Ishikawa (cell line): Measurements from ENCODE around the gene CIZ1.

Experiments used
- CEBPB ChIP-seq: IDR thresholded peaks from 2 replicates; pipeline ENCODE4 v1.6.1; 2012
- CREB1 ChIP-seq: IDR thresholded peaks from 2 replicates; pipeline ENCODE4 v1.6.1; 2012; ENCODE audit warnings: low read depth
- EGR1 ChIP-seq: IDR thresholded peaks from 2 replicates; pipeline ENCODE4 v1.6.1; 2012
- EP300 ChIP-seq: IDR thresholded peaks from 2 replicates; pipeline ENCODE4 v1.6.1; 2012; ENCODE audit warnings: borderline replicate concordance
- FOXM1 ChIP-seq: IDR thresholded peaks from 2 replicates; pipeline ENCODE4 v1.6.1; 2012; ENCODE audit warnings: low read depth, borderline replicate concordance
- NFIC ChIP-seq: IDR thresholded peaks from 2 replicates; pipeline ENCODE4 v1.6.1; 2012
- RAD21 ChIP-seq: IDR thresholded peaks from 2 replicates; pipeline ENCODE4 v1.6.1; 2012; ENCODE audit warnings: low read depth
- TAF1 ChIP-seq: IDR thresholded peaks from 2 replicates; pipeline ENCODE4 v1.6.1; 2012; ENCODE audit warnings: low read depth, mild to moderate bottlenecking
- TCF12 ChIP-seq: IDR thresholded peaks from 2 replicates; pipeline ENCODE4 v1.6.1; 2012; ENCODE audit warnings: low read depth
- TEAD4 ChIP-seq: IDR thresholded peaks from 2 replicates; pipeline ENCODE4 v1.6.1; 2012
- YY1 ChIP-seq: IDR thresholded peaks from 2 replicates; pipeline ENCODE4 v1.6.1; 2012; ENCODE audit warnings: low read depth
- ZBTB7A ChIP-seq: IDR thresholded peaks from 2 replicates; pipeline ENCODE4 v1.6.1; 2012; ENCODE audit warnings: low read depth
- TF ChIP-seq, protein P1 (sequence below): IDR thresholded peaks from 2 replicates; pipeline ENCODE4 v1.6.1; 2012
- TF ChIP-seq, protein P2 (sequence below): IDR thresholded peaks from 2 replicates; pipeline ENCODE4 v1.6.1; 2012
- TF ChIP-seq, protein P3 (sequence below): IDR thresholded peaks from 2 replicates; pipeline ENCODE4 v1.6.1; 2012; ENCODE audit warnings: low read depth, mild to moderate bottlenecking

Gene CIZ1

DNA sequence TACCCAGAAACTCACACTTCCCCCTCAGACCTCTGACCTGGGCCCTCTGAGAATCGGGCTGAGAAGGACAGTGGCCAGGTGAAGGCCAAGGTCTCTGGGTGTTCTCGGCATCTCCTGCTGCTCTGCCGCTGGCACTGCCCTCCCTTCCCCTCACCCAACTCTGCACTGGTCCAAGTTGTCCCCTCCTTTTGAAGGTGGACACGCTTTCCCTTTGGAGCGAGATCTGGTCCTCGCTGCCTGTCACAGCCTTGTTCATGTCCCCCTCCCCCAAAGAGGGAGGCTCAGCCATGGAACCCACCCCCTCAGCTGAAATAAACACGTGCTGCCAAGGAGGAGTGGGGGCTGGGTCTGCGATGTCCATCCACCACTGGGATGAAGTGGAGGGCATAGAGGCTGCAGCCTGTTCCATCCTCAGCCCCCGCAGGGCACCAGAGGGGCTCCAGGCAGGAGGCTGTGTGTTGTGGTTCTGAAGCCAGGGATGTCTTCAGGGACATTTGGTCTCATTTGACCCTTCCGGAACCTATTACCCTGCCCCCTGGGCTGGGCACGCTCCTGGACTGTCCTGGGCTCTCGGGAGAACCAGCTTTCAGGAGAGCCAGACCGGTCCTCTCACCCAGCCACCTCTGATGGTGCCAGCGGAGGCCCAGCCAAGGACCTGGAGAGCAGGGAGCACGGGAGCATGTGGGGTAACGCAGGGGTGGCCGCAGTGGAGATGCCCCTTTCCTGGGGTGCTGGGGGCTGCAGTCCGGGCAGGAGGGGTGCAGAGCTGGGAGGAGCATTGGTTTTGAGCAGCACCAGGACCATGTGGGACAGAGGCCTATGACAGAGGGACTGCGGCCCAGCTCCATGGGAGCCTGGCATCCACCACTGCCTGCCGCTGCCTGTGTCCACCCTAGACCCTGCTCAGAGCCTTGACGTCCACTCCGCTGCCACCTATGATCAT is 46.9 kb downstream of the CIZ1 start:
- TF ChIP-seq, protein P1, sequence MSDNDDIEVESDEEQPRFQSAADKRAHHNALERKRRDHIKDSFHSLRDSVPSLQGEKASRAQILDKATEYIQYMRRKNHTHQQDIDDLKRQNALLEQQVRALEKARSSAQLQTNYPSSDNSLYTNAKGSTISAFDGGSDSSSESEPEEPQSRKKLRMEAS = no peak
- TF ChIP-seq EP300 (no peak), YY1 (no peak), ZBTB7A (no peak), NFIC (no peak), TAF1 (no peak), EGR1 (no peak), FOXM1 (no peak), TCF12 (no peak), CEBPB (no peak), TEAD4 (no peak), CREB1 (no peak), RAD21 (no peak)
- TF ChIP-seq, protein P2, sequence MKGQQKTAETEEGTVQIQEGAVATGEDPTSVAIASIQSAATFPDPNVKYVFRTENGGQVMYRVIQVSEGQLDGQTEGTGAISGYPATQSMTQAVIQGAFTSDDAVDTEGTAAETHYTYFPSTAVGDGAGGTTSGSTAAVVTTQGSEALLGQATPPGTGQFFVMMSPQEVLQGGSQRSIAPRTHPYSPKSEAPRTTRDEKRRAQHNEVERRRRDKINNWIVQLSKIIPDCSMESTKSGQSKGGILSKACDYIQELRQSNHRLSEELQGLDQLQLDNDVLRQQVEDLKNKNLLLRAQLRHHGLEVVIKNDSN = no peak
- TF ChIP-seq, protein P3, sequence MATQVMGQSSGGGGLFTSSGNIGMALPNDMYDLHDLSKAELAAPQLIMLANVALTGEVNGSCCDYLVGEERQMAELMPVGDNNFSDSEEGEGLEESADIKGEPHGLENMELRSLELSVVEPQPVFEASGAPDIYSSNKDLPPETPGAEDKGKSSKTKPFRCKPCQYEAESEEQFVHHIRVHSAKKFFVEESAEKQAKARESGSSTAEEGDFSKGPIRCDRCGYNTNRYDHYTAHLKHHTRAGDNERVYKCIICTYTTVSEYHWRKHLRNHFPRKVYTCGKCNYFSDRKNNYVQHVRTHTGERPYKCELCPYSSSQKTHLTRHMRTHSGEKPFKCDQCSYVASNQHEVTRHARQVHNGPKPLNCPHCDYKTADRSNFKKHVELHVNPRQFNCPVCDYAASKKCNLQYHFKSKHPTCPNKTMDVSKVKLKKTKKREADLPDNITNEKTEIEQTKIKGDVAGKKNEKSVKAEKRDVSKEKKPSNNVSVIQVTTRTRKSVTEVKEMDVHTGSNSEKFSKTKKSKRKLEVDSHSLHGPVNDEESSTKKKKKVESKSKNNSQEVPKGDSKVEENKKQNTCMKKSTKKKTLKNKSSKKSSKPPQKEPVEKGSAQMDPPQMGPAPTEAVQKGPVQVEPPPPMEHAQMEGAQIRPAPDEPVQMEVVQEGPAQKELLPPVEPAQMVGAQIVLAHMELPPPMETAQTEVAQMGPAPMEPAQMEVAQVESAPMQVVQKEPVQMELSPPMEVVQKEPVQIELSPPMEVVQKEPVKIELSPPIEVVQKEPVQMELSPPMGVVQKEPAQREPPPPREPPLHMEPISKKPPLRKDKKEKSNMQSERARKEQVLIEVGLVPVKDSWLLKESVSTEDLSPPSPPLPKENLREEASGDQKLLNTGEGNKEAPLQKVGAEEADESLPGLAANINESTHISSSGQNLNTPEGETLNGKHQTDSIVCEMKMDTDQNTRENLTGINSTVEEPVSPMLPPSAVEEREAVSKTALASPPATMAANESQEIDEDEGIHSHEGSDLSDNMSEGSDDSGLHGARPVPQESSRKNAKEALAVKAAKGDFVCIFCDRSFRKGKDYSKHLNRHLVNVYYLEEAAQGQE = no peak

DNA sequence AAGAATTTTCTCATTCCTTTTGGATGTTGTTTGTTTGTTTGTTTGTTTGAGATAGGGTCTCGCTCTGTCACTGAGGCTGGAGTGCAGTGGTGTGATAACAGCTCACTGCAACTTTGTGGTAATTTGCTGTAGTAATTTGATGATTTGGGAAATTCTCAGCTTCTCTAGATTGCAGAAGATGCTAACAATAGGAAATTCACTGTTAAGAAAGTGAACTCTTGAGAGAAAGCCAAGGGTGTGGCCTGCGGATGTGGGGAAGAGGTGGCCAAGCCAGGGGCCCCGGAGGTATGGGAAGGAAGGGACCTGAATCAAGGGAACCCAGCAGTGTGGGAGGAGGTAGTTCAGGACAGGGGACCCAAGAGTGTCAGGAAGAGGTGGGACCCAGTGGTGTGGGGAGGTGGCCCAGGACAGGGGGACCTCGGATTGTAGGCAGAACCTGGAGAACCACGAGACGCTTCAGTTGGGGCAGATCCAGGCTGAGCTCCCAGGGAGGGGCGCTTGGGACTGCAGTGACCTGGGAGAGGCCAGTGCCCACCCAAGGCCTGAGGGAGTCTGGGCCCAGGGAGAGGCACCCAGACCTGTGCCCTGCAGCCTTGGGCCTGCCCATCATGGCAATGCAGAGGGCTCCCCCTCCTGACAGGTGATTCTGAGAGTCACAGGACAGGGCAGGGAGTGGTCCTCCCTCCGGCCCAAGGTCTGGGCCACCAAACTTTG is 47.7 kb downstream of the CIZ1 start:
- no peak for TF ChIP-seq EGR1
- TF ChIP-seq, protein P1 = no peak
- TF ChIP-seq, protein P2 = no peak
- no peak for TF ChIP-seq FOXM1
- TF ChIP-seq TAF1 = no peak
- no peak for TF ChIP-seq YY1
- TF ChIP-seq TEAD4 = no peak
- TF ChIP-seq TCF12 = no peak
- no peak for TF ChIP-seq EP300
- no peak for TF ChIP-seq NFIC
- no peak for TF ChIP-seq CREB1
- TF ChIP-seq ZBTB7A = no peak

DNA sequence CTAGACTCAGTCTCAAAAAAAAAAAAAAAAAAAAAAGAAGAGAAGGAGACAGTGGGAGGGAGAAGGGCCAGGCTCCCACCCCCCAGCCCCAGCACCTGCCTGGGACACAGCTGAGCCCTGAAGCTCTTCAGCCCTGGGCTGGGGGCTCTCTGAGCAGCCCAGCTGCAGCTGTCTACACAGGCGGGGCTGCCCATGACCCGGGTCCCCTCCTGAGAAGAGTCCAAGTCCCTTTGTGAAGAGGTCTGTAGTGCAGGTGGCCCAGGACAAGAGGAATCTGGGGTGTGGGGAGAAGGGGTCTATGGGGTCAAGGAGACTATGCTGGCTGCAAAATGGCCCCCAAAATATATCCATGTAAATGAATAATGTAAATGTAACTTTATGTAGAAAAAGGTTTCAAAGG is 48.8 kb downstream of the CIZ1 start:
- TF ChIP-seq RAD21 = no peak
- TF ChIP-seq, protein P3 = no peak
- TF ChIP-seq TCF12 = no peak
- no peak for TF ChIP-seq EP300
- TF ChIP-seq NFIC = no peak
- TF ChIP-seq, protein P2 = no peak
- no peak for TF ChIP-seq ZBTB7A
- TF ChIP-seq CREB1 = no peak
- no peak for TF ChIP-seq TEAD4
- no peak for TF ChIP-seq EGR1
- no peak for TF ChIP-seq TAF1
- TF ChIP-seq, protein P1 = no peak
- no peak for TF ChIP-seq YY1
- TF ChIP-seq CEBPB = no peak
- TF ChIP-seq FOXM1 = no peak

DNA sequence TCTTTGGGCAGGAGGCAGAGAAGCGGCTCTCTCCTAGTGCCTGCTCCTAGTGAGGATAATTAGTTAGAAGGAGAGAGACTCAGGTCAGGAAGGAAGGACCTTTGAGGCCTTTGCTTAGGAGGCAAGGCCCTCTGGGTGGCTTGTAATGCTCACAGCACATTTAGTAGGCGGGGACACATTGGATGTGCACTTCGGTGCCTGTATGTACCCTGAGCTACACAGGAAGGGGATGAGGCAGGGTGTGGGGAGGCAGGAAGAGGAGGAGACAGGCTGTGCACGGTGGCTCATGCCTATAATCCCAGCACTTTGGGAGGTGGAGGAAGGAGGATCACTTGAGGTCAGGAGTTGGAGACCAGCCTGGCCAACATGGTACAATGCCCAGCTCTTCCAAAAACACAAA is 49.3 kb downstream of the CIZ1 start:
- TF ChIP-seq CREB1 (no peak), YY1 (no peak), ZBTB7A (no peak)
